Liver (tissue), 3 donors: ENCODE results near the gene BTG2.

Experiments
- GABPA ChIP-seq, 2 donors: IDR thresholded peaks in 1 of 2; conservative IDR thresholded peaks in 1 of 2; 2 replicates each; pipeline ENCODE4 v1.6.1; 2016; ENCODE audit warnings: antibody characterized with exemption in 2 of 2, mild to moderate bottlenecking in 1 of 2, moderate library complexity in 1 of 2
- REST ChIP-seq: IDR thresholded peaks from 2 replicates; pipeline ENCODE4 v1.6.1; 2016; ENCODE audit warnings: antibody characterized with exemption, mild to moderate bottlenecking
- RXRA ChIP-seq, 2 donors: IDR thresholded peaks; 2 replicates each; pipeline ENCODE4 v1.6.1; 2017 to 2018; ENCODE audit warnings: antibody characterized with exemption in 2 of 2, mild to moderate bottlenecking in 1 of 2
- TAF1 ChIP-seq: conservative IDR thresholded peaks from 2 replicates; pipeline ENCODE4 v1.6.1; 2016; ENCODE audit warnings: antibody characterized with exemption, mild to moderate bottlenecking
- ZBTB33 ChIP-seq: IDR thresholded peaks from 2 replicates; pipeline ENCODE4 v1.6.1; 2016; ENCODE audit warnings: antibody characterized with exemption
- TF ChIP-seq, protein P1 (sequence below): fragments of 150-350 bp; IDR thresholded peaks from 2 replicates; pipeline ENCODE4 v1.5.1; 2017; ENCODE audit warnings: improper control_type of control experiment, low read depth, low read length; ENCODE audit not compliant: missing input control
- donor health status: healthy.
- donor health status: healthy.

- TF ChIP-seq, protein P1, sequence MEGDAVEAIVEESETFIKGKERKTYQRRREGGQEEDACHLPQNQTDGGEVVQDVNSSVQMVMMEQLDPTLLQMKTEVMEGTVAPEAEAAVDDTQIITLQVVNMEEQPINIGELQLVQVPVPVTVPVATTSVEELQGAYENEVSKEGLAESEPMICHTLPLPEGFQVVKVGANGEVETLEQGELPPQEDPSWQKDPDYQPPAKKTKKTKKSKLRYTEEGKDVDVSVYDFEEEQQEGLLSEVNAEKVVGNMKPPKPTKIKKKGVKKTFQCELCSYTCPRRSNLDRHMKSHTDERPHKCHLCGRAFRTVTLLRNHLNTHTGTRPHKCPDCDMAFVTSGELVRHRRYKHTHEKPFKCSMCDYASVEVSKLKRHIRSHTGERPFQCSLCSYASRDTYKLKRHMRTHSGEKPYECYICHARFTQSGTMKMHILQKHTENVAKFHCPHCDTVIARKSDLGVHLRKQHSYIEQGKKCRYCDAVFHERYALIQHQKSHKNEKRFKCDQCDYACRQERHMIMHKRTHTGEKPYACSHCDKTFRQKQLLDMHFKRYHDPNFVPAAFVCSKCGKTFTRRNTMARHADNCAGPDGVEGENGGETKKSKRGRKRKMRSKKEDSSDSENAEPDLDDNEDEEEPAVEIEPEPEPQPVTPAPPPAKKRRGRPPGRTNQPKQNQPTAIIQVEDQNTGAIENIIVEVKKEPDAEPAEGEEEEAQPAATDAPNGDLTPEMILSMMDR, result no peak
- TF ChIP-seq ZBTB33 (no peak), GABPA (IDR thresholded peaks at IDR 0.05 in 1 of 2, conservative IDR thresholded peaks at IDR 0.05 in 1 of 2) (no peak), REST (no peak), RXRA (IDR thresholded peaks at IDR 0.05) (no peak), TAF1 (no peak)
Observed at GRCh38 chr1:203274603-203275381, 30.5 kb upstream of the BTG2 start.
